Trophoblast cell (in vitro differentiated cells and primary cell): ENCODE results near the gene RAB29.

Source experiments
- DNase-seq, 2 donors: peaks; one replicate each; pipeline ENCODE4 v3.0.0-alpha.2; 2016
- H2AFZ ChIP-seq: 2 replicates; pipeline ENCODE4 v1.6.1; 2013; ENCODE audit warnings: low read length, moderate library complexity, mild to moderate bottlenecking; ENCODE audit not compliant: insufficient read depth, poor library complexity
- H2AK5ac ChIP-seq: 2 replicates; pipeline ENCODE4 v1.6.1; 2013; ENCODE audit warnings: mild to moderate bottlenecking, low read length
- H2BK120ac ChIP-seq: 2 replicates; pipeline ENCODE4 v1.6.1; 2013; ENCODE audit warnings: low read length, mild to moderate bottlenecking, moderate library complexity; ENCODE audit not compliant: insufficient read depth, poor library complexity
- H2BK12ac ChIP-seq: 2 replicates; pipeline ENCODE4 v1.6.1; 2013; ENCODE audit warnings: mild to moderate bottlenecking, low read length, moderate library complexity
- H2BK5ac ChIP-seq: 2 replicates; pipeline ENCODE4 v1.6.1; 2013; ENCODE audit warnings: low read length, low read depth, moderate library complexity, mild to moderate bottlenecking; ENCODE audit not compliant: poor library complexity
- H3K14ac ChIP-seq: 2 replicates; pipeline ENCODE4 v1.6.1; 2013; ENCODE audit warnings: mild to moderate bottlenecking, low read length
- H3K18ac ChIP-seq: 2 replicates; pipeline ENCODE4 v1.6.1; 2013; ENCODE audit warnings: mild to moderate bottlenecking, low read length
- H3K23ac ChIP-seq: 2 replicates; pipeline ENCODE4 v1.6.1; 2013; ENCODE audit warnings: low read length
- H3K27ac ChIP-seq: 2 replicates; pipeline ENCODE4 v1.5.1; 2013; ENCODE audit warnings: low read depth, mild to moderate bottlenecking, inconsistent platforms, low read length, moderate library complexity
- H3K27me3 ChIP-seq: 2 replicates; pipeline ENCODE4 v1.6.1; 2013; ENCODE audit warnings: inconsistent platforms, mild to moderate bottlenecking, low read length, moderate library complexity; ENCODE audit not compliant: insufficient read depth
- H3K36me3 ChIP-seq, 2 experiments: 1 replicate in 1 of 2; 2 replicates in 1 of 2; pipeline ENCODE4 v1.6.1; 2013; ENCODE audit warnings: low read length in 2 of 2, mild to moderate bottlenecking in 2 of 2, moderate library complexity in 1 of 2; ENCODE audit not compliant: insufficient read depth in 2 of 2, control insufficient read depth in 1 of 2
- H3K4ac ChIP-seq: 2 replicates; pipeline ENCODE4 v1.6.1; 2013; ENCODE audit warnings: low read depth, mild to moderate bottlenecking, low read length, moderate library complexity
- H3K4me1 ChIP-seq, 2 experiments: 1 replicate in 1 of 2; 2 replicates in 1 of 2; pipeline ENCODE4 v1.6.1; 2013; ENCODE audit warnings: low read length in 2 of 2, mild to moderate bottlenecking in 2 of 2, moderate library complexity in 1 of 2; ENCODE audit not compliant: insufficient read depth in 2 of 2, control insufficient read depth in 1 of 2
- H3K4me2 ChIP-seq: 2 replicates; pipeline ENCODE4 v1.6.1; 2013; ENCODE audit warnings: inconsistent platforms, mild to moderate bottlenecking, low read length, moderate library complexity
- H3K4me3 ChIP-seq: 2 replicates; pipeline ENCODE4 v1.5.1; 2013; ENCODE audit warnings: mild to moderate bottlenecking, low read depth, low read length, inconsistent platforms
- H3K79me1 ChIP-seq: one replicate; pipeline ENCODE4 v1.6.1; 2013; ENCODE audit warnings: low read length
- H3K79me2 ChIP-seq: 2 replicates; pipeline ENCODE4 v1.6.1; 2013; ENCODE audit warnings: low read length, mild to moderate bottlenecking; ENCODE audit not compliant: control insufficient read depth, insufficient read depth, poor library complexity
- H3K9ac ChIP-seq: 2 replicates; pipeline ENCODE4 v1.6.1; 2013; ENCODE audit warnings: mild to moderate bottlenecking, low read length
- H3K9me3 ChIP-seq: 2 replicates; pipeline ENCODE4 v1.6.1; 2013; ENCODE audit warnings: low read depth, mild to moderate bottlenecking, control low read depth, inconsistent platforms, low read length; ENCODE audit not compliant: insufficient read depth
- H4K12ac ChIP-seq: 2 replicates; pipeline ENCODE4 v1.6.1; 2013; ENCODE audit warnings: low read depth, mild to moderate bottlenecking, low read length, moderate library complexity
- H4K8ac ChIP-seq: 2 replicates; pipeline ENCODE4 v1.6.1; 2013; ENCODE audit warnings: low read depth, mild to moderate bottlenecking, low read length, moderate library complexity
- H4K91ac ChIP-seq: one replicate; pipeline ENCODE4 v1.6.1; 2013; ENCODE audit warnings: low read depth, mild to moderate bottlenecking, low read length, moderate library complexity
- WGBS: extraction: QIAGEN DNeasy Blood & Tissue Kit; methylation state at CpG from one replicate; pipeline ENCODE4 v1.1.7; 2013; ENCODE audit warnings: missing lambda C conversion rate; ENCODE audit not compliant: insufficient read length, insufficient coverage; ENCODE audit errors: extremely low coverage; 5-methylcytosine and 5-hydroxymethylcytosine counted together

RAB29 gene

DNA sequence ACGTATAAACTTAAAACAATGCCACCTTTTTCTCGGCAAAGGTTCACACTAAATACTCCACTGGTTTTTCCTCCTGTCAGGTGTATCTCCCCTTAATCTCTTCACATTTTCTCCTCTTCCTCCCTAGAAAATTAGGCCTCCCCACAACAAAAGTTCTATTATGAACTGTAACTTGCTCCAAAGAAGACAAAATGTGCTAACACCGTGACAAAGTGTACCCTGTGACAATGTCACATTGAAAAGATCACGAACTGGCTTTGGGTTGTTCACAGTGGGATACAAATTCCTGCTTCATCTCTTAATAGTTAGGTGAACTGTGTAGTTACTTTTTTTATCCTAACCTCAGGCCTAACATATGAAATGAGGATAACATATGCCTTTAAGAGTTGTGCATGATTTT lies 31.3 kb downstream of the RAB29 start:
- H3K23ac ChIP-seq = no peak overlapping the region
- no peak overlapping the region for H3K27ac ChIP-seq
- DNase-seq = no peak
- no peak overlapping the region for H3K14ac ChIP-seq
- no peak overlapping the region for H4K12ac ChIP-seq
- no peak overlapping the region for H4K91ac ChIP-seq
- H3K4ac ChIP-seq = peak overlapping the region; percentile 3
- no peak overlapping the region for H3K9ac ChIP-seq
- H2BK5ac ChIP-seq = no peak overlapping the region
- no peaks in the 10 kb centered on the region for H3K27me3 ChIP-seq
- WGBS = no CpG with 5 or more reads among the region's 4 CpGs
- no peak overlapping the region for H3K18ac ChIP-seq
- H3K36me3 ChIP-seq = peaks cover 6 to 11% of the 10 kb centered on the region in 2 experiments
- no peaks in the 10 kb centered on the region for H3K9me3 ChIP-seq
- H3K79me1 ChIP-seq = peaks cover 1% of the 10 kb centered on the region
- H2BK12ac ChIP-seq = no peak overlapping the region
- H3K79me2 ChIP-seq = peaks cover 18% of the 10 kb centered on the region
- H2BK120ac ChIP-seq = no peak overlapping the region
- no peak overlapping the region for H3K4me3 ChIP-seq
- no peak overlapping the region for H4K8ac ChIP-seq
- no peak overlapping the region for H2AK5ac ChIP-seq
- H3K4me2 ChIP-seq = no peak overlapping the region
- no peak overlapping the region for H2AFZ ChIP-seq
- peaks cover 0 to 5% of the 10 kb centered on the region in 2 experiments for H3K4me1 ChIP-seq

DNA sequence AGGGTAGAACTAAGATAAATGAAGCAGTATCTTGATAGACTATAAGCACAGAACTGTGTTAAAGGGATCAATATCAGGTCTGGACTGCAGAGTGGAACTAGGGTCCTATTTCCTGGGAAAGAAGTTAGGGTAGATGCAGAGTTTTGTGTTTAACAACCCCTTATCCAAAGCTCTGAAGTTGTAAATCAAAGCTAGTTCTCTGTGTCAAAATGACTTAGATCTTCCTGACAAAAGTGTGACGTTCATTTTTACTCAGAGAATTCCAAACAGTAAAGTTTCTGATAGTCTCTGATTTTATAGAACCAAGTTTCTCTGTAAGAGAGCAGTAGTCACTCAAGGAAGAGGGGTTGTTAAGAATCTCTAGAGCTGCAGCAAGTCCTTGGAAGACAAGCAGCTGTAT lies 33.6 kb downstream of the RAB29 start:
- no CpG with 5 or more reads among the region's 1 CpG for WGBS
- Histone ChIP-seq H3K4me3 (no peak overlapping the region), H3K27ac (no peak overlapping the region), H2BK120ac (no peak overlapping the region), H3K14ac (no peak overlapping the region), H3K9ac (no peak overlapping the region), H4K12ac (no peak overlapping the region), H4K91ac (no peak overlapping the region), H3K18ac (no peak overlapping the region), H3K27me3 (no peaks in the 10 kb centered on the region), H3K23ac (no peak overlapping the region), H4K8ac (no peak overlapping the region), H3K4ac (peak overlapping the region; percentile 89), H2AFZ (no peak overlapping the region), H2BK12ac (no peak overlapping the region), H2AK5ac (no peak overlapping the region), H3K9me3 (no peaks in the 10 kb centered on the region), H3K79me2 (peaks cover 16% of the 10 kb centered on the region), H3K36me3 (peaks cover 8 to 13% of the 10 kb centered on the region in 2 experiments), H3K4me1 (no peaks in the 10 kb centered on the region), H3K79me1 (no peaks in the 10 kb centered on the region), H3K4me2 (no peak overlapping the region), H2BK5ac (no peak overlapping the region)
- no peak for DNase-seq

DNA sequence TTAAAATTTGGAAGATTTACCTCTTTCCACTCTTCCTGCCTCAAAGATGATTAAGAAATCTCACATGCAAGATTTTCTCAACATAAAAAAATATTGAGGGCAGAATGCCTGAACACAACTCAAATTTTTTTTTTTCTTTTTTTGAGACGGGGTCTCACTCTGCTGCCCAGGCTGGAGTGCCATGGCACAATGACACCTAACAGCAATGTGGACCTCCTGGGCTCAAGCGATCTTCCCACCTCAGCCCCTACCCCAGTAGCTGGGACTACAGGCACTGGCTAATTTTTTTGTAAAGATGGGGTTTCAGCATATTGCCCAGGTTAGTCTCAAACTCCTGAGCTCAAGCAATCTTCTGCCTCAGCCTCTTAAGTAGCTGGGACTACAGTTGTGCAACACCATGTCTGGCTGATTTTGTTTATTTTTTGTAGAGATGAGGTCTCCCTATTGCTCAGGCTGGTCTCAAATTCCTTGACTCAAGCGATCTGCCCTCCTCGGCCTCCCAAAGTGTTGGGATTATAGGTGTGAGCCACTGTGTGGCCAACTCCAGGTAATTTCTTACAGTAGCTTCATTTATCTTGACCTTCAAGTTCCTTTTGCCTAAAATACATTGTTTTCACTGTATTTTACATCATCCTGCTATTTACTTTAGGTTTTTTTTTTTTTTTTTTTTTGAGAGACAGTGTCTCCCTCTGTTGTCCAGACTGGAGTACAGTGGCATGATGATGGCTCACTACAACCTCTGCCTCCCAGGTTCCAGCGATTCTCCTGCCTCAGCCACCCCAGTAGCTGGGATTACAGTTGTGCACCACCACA lies 35.7 kb downstream of the RAB29 start:
- peaks cover 11% of the 10 kb centered on the region in 2 experiments for H3K36me3 ChIP-seq

DNA sequence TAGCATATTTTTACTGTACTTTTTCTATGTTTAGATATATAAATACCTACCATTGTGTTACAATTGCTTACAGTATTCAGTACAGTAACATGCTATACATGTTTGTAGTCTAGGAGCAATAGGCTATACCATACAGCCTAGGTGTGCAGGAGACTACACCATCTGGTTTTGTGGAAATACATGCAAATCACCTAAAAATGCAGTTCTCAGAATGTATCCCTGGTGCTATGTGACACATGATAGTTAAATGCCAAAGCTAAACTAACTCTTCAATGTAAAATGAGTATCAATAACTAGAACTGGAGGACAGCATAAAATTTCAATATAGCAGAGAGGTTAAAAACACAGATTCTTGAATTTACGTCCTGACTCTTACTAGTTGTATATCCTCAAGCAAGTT lies 40.1 kb downstream of the RAB29 start:
- Histone ChIP-seq H3K18ac (no peak overlapping the region), H3K4me2 (no peak overlapping the region), H3K79me1 (no peaks in the 10 kb centered on the region), H4K91ac (no peak overlapping the region), H2BK12ac (no peak overlapping the region), H3K27ac (no peak overlapping the region), H3K4me1 (no peaks in the 10 kb centered on the region), H2AK5ac (no peak overlapping the region), H4K12ac (no peak overlapping the region), H2AFZ (no peak overlapping the region), H4K8ac (no peak overlapping the region), H3K36me3 (peaks cover 7 to 12% of the 10 kb centered on the region in 2 experiments), H3K4ac (no peak overlapping the region), H2BK120ac (no peak overlapping the region), H3K9me3 (no peaks in the 10 kb centered on the region), H3K14ac (no peak overlapping the region), H3K79me2 (peaks cover 9% of the 10 kb centered on the region), H3K27me3 (no peaks in the 10 kb centered on the region), H2BK5ac (no peak overlapping the region), H3K9ac (no peak overlapping the region), H3K4me3 (no peak overlapping the region), H3K23ac (no peak overlapping the region)
- DNase-seq = no peak
- no CpG with 5 or more reads among the region's 1 CpG for WGBS

More for the DNA sequence above, 35.7 kb downstream of the RAB29 start:
- no peak overlapping the region for H2AK5ac ChIP-seq
- no CpG with 5 or more reads among the region's 5 CpGs for WGBS
- H3K79me1 ChIP-seq = no peaks in the 10 kb centered on the region
- no peak overlapping the region for H4K12ac ChIP-seq
- H2BK120ac ChIP-seq = no peak overlapping the region
- H3K14ac ChIP-seq = no peak overlapping the region
- no peak for DNase-seq
- no peak overlapping the region for H3K9ac ChIP-seq
- no peak overlapping the region for H3K4me2 ChIP-seq
- H4K91ac ChIP-seq = no peak overlapping the region
- no peak overlapping the region for H3K18ac ChIP-seq
- H4K8ac ChIP-seq = no peak overlapping the region
- no peaks in the 10 kb centered on the region for H3K4me1 ChIP-seq
- H3K23ac ChIP-seq = no peak overlapping the region
- H3K27me3 ChIP-seq = no peaks in the 10 kb centered on the region
- H2BK5ac ChIP-seq = no peak overlapping the region
- H3K27ac ChIP-seq = no peak overlapping the region
- no peak overlapping the region for H2BK12ac ChIP-seq
- no peak overlapping the region for H2AFZ ChIP-seq
- H3K4me3 ChIP-seq = no peak overlapping the region
- H3K4ac ChIP-seq = peak overlapping the region; percentile 91
- H3K9me3 ChIP-seq = no peaks in the 10 kb centered on the region
- peaks cover 12% of the 10 kb centered on the region for H3K79me2 ChIP-seq
